Astrocyte (in vitro differentiated cells and primary cell): ENCODE measurements around the gene WDR93. TPM values are rescaled to one million over a fixed set of nuclear protein-coding genes. Genes with fewer than 3 reads are reported as not detected.

Experiments used
- DNase-seq: peaks from one replicate; pipeline ENCODE4 v3.0.0-alpha.2; 2010; ENCODE audit warnings: low read depth
- FAIRE-seq: peaks from 2 replicates; lab custom pipeline; 2011; peaks lifted over from hg19 to GRCh38; lab: Jason Lieb, UNC
- H2AFZ ChIP-seq: 2 replicates; pipeline ENCODE4 v1.6.0; 2012; ENCODE audit warnings: low read depth, low read length, inconsistent platforms
- H3K27ac ChIP-seq: 2 replicates; pipeline ENCODE4 v1.5.1; 2011; ENCODE audit warnings: low read depth, low read length, inconsistent platforms
- H3K27me3 ChIP-seq: 2 replicates; pipeline ENCODE4 v1.6.0; 2011; ENCODE audit warnings: low read length, inconsistent platforms; ENCODE audit not compliant: insufficient read depth
- H3K36me3 ChIP-seq: 2 replicates; pipeline ENCODE4 v1.5.1; 2011; ENCODE audit warnings: low read length, inconsistent platforms; ENCODE audit not compliant: insufficient read depth
- H3K4me1 ChIP-seq: 2 replicates; pipeline ENCODE4 v1.5.1; 2011; ENCODE audit warnings: low read length, inconsistent platforms; ENCODE audit not compliant: insufficient read depth
- H3K4me2 ChIP-seq: 2 replicates; pipeline ENCODE4 v1.6.0; 2012; ENCODE audit warnings: low read length, inconsistent platforms
- H3K4me3 ChIP-seq: 2 replicates; pipeline ENCODE4 v1.5.1; 2011; ENCODE audit warnings: low read depth, mild to moderate bottlenecking, low read length, inconsistent platforms; ENCODE audit not compliant: insufficient read depth
- H3K79me2 ChIP-seq: 2 replicates; pipeline ENCODE4 v1.6.0; 2012; ENCODE audit warnings: mild to moderate bottlenecking, low read length, inconsistent platforms; ENCODE audit not compliant: insufficient read depth
- H3K9ac ChIP-seq: 2 replicates; pipeline ENCODE4 v1.6.0; 2012; ENCODE audit warnings: mild to moderate bottlenecking, low read length, inconsistent platforms
- H3K9me3 ChIP-seq: 2 replicates; pipeline ENCODE4 v1.5.1; 2012; ENCODE audit warnings: low read depth, mild to moderate bottlenecking, low read length, inconsistent platforms; ENCODE audit not compliant: insufficient read depth
- H4K20me1 ChIP-seq: 2 replicates; pipeline ENCODE4 v1.6.0; 2012; ENCODE audit warnings: low read length, inconsistent platforms; ENCODE audit not compliant: insufficient read depth
- H3K27ac Mint-ChIP-seq: one replicate; pipeline ENCODE4 v1.8.0; 2021; ENCODE audit warnings: mild to moderate bottlenecking, mixed read lengths; ENCODE audit not compliant: unreplicated experiment
- H3K27me3 Mint-ChIP-seq: one replicate; pipeline ENCODE4 v1.8.0; 2021; ENCODE audit warnings: low read depth, mixed read lengths; ENCODE audit not compliant: unreplicated experiment
- H3K36me3 Mint-ChIP-seq: one replicate; pipeline ENCODE4 v1.8.0; 2021; ENCODE audit warnings: low read depth, mixed read lengths; ENCODE audit not compliant: unreplicated experiment
- H3K4me1 Mint-ChIP-seq: one replicate; pipeline ENCODE4 v1.8.0; 2021; ENCODE audit warnings: low read depth, mixed read lengths; ENCODE audit not compliant: unreplicated experiment
- H3K4me3 Mint-ChIP-seq: one replicate; pipeline ENCODE4 v1.8.0; 2021; ENCODE audit warnings: mild to moderate bottlenecking, moderate library complexity, mixed read lengths; ENCODE audit not compliant: unreplicated experiment
- H3K9me3 Mint-ChIP-seq: one replicate; pipeline ENCODE4 v1.8.0; 2021; ENCODE audit warnings: mild to moderate bottlenecking, mixed read lengths; ENCODE audit not compliant: unreplicated experiment
- EZH2 ChIP-seq: IDR thresholded peaks from 2 replicates; pipeline ENCODE4 v1.6.1; 2012; ENCODE audit warnings: mild to moderate bottlenecking, low read length, inconsistent platforms; ENCODE audit not compliant: insufficient read depth
- total RNA-seq: library from RNA; stranded (reverse); gene quantifications from 2 replicates; pipeline ENCODE4 v1.2.1, GENCODE V29; 2021
- TF ChIP-seq, protein P1 (sequence below): IDR thresholded peaks from 2 replicates; pipeline ENCODE4 v1.5.1; 2011; ENCODE audit warnings: low read depth, mild to moderate bottlenecking, inconsistent platforms, low read length, moderate library complexity; ENCODE audit not compliant: insufficient read depth

Gene WDR93
- total RNA-seq, 1 donor from 2014 or later = not detected

DNA sequence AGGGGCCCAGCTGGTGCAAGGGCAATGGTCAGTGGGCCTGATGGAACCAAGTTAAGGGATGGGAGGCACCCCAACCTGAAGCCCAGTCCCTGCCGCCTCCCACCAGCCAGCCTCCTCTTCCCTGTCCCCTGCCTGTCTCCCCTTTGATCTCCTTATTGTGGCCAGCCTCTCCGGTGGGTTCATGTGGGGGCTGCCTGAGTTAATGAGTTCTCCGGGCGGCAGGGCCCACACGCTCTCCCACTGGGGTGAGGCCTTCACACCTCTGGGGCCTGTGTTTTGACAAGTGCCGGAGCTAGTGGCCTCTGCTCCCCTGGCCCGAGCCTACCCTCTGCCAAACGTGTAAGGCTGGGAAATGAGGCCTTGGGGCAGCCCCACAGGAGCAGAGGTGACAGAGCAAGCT is 67.7 kb downstream of the WDR93 start:
- no peak overlapping the region for H3K4me3 ChIP-seq
- no peak overlapping the region for H3K9ac ChIP-seq
- Mint-ChIP-seq H3K27ac (no peak overlapping the region), H3K4me3 (no peak overlapping the region), H3K36me3 (no peaks in the 10 kb centered on the region), H3K27me3 (peaks cover 32% of the 10 kb centered on the region), H3K9me3 (no peaks in the 10 kb centered on the region), H3K4me1 (no peaks in the 10 kb centered on the region)
- no peak overlapping the region for H3K27ac ChIP-seq
- no peak overlapping the region for H2AFZ ChIP-seq
- no peak overlapping the region for H3K4me2 ChIP-seq
- H3K79me2 ChIP-seq = no peaks in the 10 kb centered on the region
- H4K20me1 ChIP-seq = no peaks in the 10 kb centered on the region
- DNase-seq (no peak), FAIRE-seq (no peak)
- H3K27me3 ChIP-seq = no peaks in the 10 kb centered on the region
- no peaks in the 10 kb centered on the region for H3K36me3 ChIP-seq
- no peaks in the 10 kb centered on the region for H3K9me3 ChIP-seq
- TF ChIP-seq, protein P1, sequence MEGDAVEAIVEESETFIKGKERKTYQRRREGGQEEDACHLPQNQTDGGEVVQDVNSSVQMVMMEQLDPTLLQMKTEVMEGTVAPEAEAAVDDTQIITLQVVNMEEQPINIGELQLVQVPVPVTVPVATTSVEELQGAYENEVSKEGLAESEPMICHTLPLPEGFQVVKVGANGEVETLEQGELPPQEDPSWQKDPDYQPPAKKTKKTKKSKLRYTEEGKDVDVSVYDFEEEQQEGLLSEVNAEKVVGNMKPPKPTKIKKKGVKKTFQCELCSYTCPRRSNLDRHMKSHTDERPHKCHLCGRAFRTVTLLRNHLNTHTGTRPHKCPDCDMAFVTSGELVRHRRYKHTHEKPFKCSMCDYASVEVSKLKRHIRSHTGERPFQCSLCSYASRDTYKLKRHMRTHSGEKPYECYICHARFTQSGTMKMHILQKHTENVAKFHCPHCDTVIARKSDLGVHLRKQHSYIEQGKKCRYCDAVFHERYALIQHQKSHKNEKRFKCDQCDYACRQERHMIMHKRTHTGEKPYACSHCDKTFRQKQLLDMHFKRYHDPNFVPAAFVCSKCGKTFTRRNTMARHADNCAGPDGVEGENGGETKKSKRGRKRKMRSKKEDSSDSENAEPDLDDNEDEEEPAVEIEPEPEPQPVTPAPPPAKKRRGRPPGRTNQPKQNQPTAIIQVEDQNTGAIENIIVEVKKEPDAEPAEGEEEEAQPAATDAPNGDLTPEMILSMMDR = no peak
- TF ChIP-seq EZH2 = no peak
- H3K4me1 ChIP-seq = no peaks in the 10 kb centered on the region

DNA sequence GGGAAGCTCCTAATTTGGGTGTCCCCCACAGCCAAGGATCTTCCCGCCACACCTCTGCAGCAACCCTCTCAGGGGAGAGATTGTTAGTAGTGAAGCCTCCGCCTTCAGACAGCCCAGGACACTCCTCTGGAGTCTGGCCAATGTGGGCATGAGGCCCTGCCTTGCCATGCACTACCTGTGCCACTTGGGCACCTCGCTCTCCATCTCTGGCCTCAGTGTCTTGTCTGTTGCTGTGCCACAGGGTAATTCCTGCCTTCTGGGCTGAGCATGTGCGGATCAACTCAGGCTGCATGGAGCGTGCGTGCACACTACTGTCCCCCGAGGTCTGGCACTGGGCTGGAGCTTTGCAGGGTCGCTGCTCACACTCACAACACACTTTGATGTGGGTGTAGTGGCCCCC is 68.4 kb downstream of the WDR93 start:
- TF ChIP-seq, protein P1 = no peak
- no peak for TF ChIP-seq EZH2
- no peaks in the 10 kb centered on the region for H3K4me1 ChIP-seq
- H3K27me3 Mint-ChIP-seq = peaks cover 27% of the 10 kb centered on the region
- no peaks in the 10 kb centered on the region for H3K79me2 ChIP-seq
- no peaks in the 10 kb centered on the region for H4K20me1 ChIP-seq
- H3K9ac ChIP-seq = no peak overlapping the region
- H3K27me3 ChIP-seq = no peaks in the 10 kb centered on the region
- H3K9me3 ChIP-seq = no peaks in the 10 kb centered on the region
- H3K27ac Mint-ChIP-seq = no peak overlapping the region
- FAIRE-seq (no peak), DNase-seq (no peak)
- no peaks in the 10 kb centered on the region for H3K36me3 ChIP-seq
- H3K4me2 ChIP-seq = no peak overlapping the region
- H2AFZ ChIP-seq = no peak overlapping the region
- no peak overlapping the region for H3K4me3 Mint-ChIP-seq
- H3K4me1 Mint-ChIP-seq = no peaks in the 10 kb centered on the region
- no peaks in the 10 kb centered on the region for H3K9me3 Mint-ChIP-seq
- no peaks in the 10 kb centered on the region for H3K36me3 Mint-ChIP-seq
- no peak overlapping the region for H3K4me3 ChIP-seq
- H3K27ac ChIP-seq = no peak overlapping the region

DNA sequence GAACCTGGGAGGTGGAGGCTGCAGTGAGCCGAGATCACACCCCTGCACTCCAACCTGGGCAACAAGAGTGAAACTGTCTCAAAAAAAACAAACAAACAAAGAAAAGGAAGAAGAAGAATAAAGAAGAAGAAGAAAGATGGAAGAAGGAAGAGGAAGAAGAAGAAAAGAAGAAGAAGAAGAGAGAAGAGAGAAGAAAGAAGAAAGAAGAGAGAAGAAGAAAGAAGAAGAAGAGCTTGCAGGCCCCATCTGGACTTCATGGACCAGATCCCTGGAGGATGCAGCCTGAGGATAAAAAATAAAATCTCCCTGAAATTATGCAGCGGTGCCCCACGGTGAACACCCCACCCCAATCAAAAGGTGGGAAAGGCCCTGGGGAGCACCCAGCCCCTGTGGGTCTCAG is 69.2 kb downstream of the WDR93 start:
- Histone ChIP-seq H3K4me3 (no peak overlapping the region), H3K9ac (no peak overlapping the region), H3K27ac (no peak overlapping the region), H3K4me1 (no peaks in the 10 kb centered on the region), H4K20me1 (no peaks in the 10 kb centered on the region), H3K36me3 (no peaks in the 10 kb centered on the region), H3K27me3 (no peaks in the 10 kb centered on the region), H2AFZ (no peak overlapping the region), H3K79me2 (no peaks in the 10 kb centered on the region), H3K9me3 (no peaks in the 10 kb centered on the region), H3K4me2 (no peak overlapping the region)
- H3K4me1 Mint-ChIP-seq = no peaks in the 10 kb centered on the region
- no peak for DNase-seq
- H3K4me3 Mint-ChIP-seq = no peak overlapping the region
- TF ChIP-seq, protein P1 = no peak
- no peaks in the 10 kb centered on the region for H3K36me3 Mint-ChIP-seq
- H3K27me3 Mint-ChIP-seq = peaks cover 24% of the 10 kb centered on the region
- FAIRE-seq = no peak
- H3K27ac Mint-ChIP-seq = no peak overlapping the region
- no peaks in the 10 kb centered on the region for H3K9me3 Mint-ChIP-seq
